Measurements from ENCODE around the gene HEXIM1.
A peak's percentile ranks its signal among the peaks of the same experiment; 100 is the strongest.

HEXIM1 gene

DNA sequence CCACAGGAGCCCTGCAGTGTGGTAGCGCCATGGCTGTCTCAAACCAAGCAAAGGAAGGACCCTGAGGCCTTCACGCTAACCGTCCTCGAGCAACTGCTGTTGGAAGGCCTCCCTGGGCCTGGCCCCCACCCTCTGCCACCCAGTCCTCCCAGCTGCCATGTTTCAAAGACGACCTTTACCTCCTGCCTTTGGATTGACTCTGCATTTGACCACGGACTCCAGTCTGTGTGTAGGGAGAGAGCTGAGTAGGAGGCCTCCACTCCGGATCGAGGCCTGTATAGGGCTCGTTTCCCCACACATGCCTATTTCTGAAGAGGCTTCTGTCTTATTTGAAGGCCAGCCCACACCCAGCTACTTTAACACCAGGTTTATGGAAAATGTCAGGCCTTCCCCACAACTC is 40.2 kb upstream of the HEXIM1 start:
- no peak for DNase-seq (ENCODE audit: low read depth)
- no peak overlapping the region for H3K4me3 ChIP-seq (replicated peaks; ENCODE audit: low read depth, low read length)
- TF ChIP-seq, protein P1, sequence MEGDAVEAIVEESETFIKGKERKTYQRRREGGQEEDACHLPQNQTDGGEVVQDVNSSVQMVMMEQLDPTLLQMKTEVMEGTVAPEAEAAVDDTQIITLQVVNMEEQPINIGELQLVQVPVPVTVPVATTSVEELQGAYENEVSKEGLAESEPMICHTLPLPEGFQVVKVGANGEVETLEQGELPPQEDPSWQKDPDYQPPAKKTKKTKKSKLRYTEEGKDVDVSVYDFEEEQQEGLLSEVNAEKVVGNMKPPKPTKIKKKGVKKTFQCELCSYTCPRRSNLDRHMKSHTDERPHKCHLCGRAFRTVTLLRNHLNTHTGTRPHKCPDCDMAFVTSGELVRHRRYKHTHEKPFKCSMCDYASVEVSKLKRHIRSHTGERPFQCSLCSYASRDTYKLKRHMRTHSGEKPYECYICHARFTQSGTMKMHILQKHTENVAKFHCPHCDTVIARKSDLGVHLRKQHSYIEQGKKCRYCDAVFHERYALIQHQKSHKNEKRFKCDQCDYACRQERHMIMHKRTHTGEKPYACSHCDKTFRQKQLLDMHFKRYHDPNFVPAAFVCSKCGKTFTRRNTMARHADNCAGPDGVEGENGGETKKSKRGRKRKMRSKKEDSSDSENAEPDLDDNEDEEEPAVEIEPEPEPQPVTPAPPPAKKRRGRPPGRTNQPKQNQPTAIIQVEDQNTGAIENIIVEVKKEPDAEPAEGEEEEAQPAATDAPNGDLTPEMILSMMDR (IDR thresholded peaks at IDR 0.05; ENCODE audit: low read length, missing control alignments): no peak

DNA sequence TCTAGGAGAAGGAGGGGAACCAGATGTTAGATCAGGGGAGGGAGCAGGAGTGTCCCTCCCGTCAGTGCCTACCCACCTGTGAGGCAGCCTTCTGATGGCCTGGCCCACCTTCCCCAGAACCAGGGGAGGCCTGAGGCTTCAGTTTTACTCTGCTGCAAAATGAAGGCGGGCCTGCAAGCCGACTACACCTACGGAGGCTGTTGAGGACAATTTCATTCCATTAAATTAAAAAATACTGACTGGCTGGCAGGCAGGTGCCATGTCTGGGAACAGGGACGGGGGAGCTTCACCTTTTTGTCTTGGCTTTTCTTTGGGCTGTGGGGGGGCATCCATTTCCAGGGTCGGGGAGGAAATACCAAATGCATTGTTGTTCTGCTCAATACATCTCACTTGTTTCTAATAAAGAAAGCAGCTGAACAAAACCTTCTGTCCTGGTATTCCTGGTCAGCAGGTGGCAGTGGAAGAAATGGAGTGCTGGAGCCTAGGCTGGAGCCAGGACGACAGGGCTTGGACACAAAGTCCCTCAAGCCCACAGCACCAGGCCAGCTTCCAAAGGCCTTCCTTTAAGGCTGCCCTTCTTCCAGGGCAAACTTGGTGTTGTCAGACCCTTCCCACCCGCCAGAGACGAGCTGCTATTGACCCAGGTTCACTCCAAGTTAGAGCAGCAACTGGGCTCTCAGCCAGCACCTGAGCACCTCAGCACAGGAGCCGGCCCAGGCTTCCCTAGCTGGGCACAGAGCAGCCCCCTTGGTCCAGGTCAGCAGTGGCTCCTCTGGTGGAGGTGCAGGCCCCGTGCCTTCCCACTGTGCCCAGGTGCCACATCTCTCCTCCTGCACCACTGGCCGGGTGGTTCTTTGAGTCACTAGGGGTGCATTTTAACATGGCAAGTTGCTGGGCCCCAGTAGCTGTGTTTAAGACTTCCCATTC is 39.4 kb upstream of the HEXIM1 start:
- H3K4me3 ChIP-seq (replicated peaks; ENCODE audit: low read depth, low read length): no peak overlapping the region

DNA sequence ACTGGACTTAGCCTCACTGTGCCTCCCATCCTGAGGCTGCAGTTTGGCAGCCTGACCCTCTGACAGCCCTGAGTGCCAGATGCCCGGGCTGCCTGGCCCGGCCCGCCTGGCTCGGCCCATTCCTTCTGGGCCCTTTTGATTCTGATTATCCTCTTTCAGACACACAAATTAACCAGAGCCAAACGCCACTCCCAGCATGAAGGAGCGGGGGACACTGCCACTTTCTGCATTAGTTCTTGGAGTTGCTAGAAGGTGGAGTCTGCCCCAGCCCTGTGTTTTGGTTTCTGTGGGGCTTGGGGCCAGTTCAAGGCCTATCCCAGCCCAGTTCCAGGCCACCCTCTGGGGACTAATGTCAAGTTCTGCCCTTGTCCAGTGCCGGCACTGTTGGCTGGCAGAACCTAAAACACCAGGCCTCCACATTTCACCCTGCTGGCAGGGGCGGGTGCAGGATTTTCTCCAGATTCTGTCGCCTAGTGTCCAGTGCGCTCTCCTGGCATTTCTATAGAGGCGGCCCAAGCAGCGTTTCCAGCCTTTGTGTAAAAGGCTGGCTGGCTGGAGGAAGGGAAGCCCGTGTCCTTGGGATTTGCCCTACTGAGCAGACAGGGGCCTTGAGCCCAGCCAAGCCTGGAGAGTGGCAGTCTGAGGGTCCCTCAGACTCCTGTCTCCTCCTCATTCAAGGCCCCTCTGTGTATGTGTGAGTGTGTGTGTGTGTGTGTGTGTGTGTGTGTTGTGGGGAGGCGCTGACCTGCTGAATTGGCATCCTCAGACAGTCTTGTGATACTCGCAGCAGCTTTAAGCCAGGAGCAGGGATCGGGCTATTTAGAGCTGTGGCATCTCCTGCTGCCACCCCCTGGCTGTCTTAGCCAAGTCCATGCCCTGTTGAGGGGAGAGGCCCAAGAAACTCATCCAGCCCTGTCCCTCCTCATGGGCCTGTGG is 37.3 kb upstream of the HEXIM1 start:
- TF ChIP-seq, protein P1 (IDR thresholded peaks at IDR 0.05; ENCODE audit: low read length, missing control alignments): no peak
- no peak for DNase-seq (ENCODE audit: low read depth)
- H3K4me3 ChIP-seq (replicated peaks; ENCODE audit: low read depth, low read length): no peak overlapping the region

More for the DNA sequence above, 39.4 kb upstream of the HEXIM1 start:
- TF ChIP-seq, protein P1 (IDR thresholded peaks at IDR 0.05; ENCODE audit: low read length, missing control alignments): peak; percentile 7
- no peak for DNase-seq (ENCODE audit: low read depth)

DNA sequence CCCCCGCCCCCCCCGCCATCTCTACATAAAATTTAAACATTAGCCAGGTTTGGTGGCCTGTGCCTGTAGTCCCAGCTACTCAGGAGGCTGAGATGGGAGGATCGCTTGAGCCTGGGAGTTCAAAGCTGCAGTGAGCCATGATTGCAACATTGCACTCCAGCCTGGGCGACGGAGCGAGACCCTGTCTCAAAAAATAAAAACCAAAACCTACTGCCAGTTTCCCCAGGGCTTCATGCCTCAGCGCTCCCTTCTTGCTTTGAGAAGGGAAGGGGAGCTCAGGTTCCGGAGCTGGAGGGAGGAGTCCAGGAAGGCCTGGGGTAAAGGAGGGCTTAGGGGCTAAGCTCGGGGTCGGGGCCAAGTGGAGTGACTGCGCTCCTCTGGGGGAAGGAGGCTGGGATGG is 36.4 kb upstream of the HEXIM1 start:
- no peak overlapping the region for H3K4me3 ChIP-seq (replicated peaks; ENCODE audit: low read depth, low read length)
- TF ChIP-seq, protein P1 (IDR thresholded peaks at IDR 0.05; ENCODE audit: low read length, missing control alignments): no peak
- DNase-seq (ENCODE audit: low read depth): no peak

DNA sequence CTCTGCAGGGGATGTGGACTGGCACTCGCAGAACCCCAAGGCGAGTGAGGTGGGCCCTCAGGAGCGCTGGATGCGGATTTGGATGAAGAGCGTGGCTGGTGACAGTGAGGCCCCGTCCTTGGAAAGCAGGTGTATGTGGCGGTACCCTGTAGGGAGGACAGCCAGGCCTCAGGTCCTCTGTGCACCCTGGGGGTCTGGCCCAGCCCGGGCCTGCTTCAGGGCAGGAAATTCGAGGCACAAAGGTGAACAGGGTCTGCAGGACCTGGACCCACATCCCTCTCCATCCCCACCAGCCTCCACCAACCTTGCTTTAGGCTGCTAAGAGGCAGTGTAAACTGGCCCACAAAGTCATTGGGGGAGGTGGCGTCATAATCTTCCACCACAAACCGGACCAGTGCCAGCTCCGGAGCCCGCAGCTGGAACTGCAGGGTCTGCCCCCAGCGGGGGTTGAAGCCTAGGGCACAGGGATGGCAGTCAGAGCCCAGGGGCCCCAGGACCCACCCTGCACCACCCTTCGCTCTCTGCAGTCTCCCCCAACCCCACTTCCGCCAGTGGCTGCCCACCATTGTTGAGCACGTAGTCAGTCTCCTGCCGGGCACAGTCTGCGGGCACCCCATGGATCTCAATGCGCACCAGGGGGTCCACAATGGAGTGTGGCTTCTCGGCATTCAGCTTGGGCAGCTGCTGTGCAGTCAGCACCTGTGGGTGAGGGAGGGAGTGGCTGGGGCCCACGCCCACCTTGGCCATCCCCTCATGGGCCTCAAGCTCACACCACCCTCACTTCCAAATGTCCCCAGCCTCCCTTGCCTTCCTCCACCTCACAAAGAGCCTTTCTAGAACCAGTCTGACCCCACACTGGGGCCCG is 35.5 kb upstream of the HEXIM1 start:
- DNase-seq (ENCODE audit: low read depth): no peak
- H3K4me3 ChIP-seq (replicated peaks; ENCODE audit: low read depth, low read length): no peak overlapping the region
- TF ChIP-seq, protein P1 (IDR thresholded peaks at IDR 0.05; ENCODE audit: low read length, missing control alignments): no peak

DNA sequence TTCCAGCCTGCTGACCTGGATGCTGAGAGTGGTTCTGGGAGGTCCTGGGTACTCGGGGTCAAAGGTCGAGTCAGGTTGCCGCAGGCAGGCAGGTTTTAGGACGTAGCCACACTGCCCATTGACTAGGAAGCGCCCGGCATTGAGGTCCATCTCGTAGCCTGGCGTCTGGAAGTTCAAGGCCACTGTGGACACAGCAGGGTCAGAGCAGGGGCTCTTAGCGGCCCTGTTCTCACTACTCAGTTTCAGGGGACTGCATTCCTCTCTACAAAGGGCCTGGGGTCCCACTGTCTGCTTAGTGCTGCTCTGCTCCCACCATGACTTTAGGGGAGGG is 34.9 kb upstream of the HEXIM1 start:
- DNase-seq (ENCODE audit: low read depth): no peak
- TF ChIP-seq, protein P1 (IDR thresholded peaks at IDR 0.05; ENCODE audit: low read length, missing control alignments): no peak
- H3K4me3 ChIP-seq (replicated peaks; ENCODE audit: low read depth, low read length): no peak overlapping the region

Data from fibroblast of pulmonary artery (primary cell).